Activated CD8-positive, alpha-beta memory T cell treated with anti-CD3 and anti-CD28 coated beads for 48 hours (primary cell): Measurements from ENCODE around the gene SPRING1.
"Not testable (repeated sequence)": the region's sequence is repeated elsewhere in the genome, so short reads cannot be mapped to it uniquely, and the experiment has no call there.

Experiments
- DNase-seq, 3 experiments: peaks; one replicate each; pipeline ENCODE4 v3.0.0-alpha.2; 2020; ENCODE audit warnings: low read depth in 2 of 3, low spot score in 2 of 3

SPRING1 gene

GRCh38 chr12:116742787-116743186 is 4.9 kb upstream of the SPRING1 start:
- not testable (repeated sequence) for DNase-seq

GRCh38 chr12:116739381-116739887 is 1.6 kb upstream of the SPRING1 start:
- DNase-seq, result no peak

GRCh38 chr12:116736962-116737773 is 701 bp downstream of the SPRING1 start:
- no peak for DNase-seq

GRCh38 chr12:116735951-116736599 is 1.8 kb downstream of the SPRING1 start:
- no peak for DNase-seq

- DNase-seq, result no peak
These were observed 2.8 kb downstream of the SPRING1 start for GRCh38 chr12:116735084-116735483.

- DNase-seq, result no peak
These were observed 3.6 kb downstream of the SPRING1 start for GRCh38 chr12:116734156-116734768.

- no peak for DNase-seq
These were observed 6.1 kb downstream of the SPRING1 start for GRCh38 chr12:116731801-116732200.

- no peak for DNase-seq
These were observed 10.0 kb downstream of the SPRING1 start for GRCh38 chr12:116727891-116728290.

- no peak for DNase-seq
These were observed 10.6 kb downstream of the SPRING1 start for GRCh38 chr12:116727261-116727660.

- DNase-seq, result no peak
These were observed 11.2 kb downstream of the SPRING1 start for GRCh38 chr12:116726694-116727093.

- no peak for DNase-seq
These were observed 15.6 kb downstream of the SPRING1 start for GRCh38 chr12:116722245-116722644.

GRCh38 chr12:116719731-116720528 is 17.9 kb downstream of the SPRING1 start:
- no peak for DNase-seq

GRCh38 chr12:116718655-116719454 is 19.0 kb downstream of the SPRING1 start:
- DNase-seq, result no peak

- DNase-seq, result no peak
These were observed 20.1 kb downstream of the SPRING1 start for GRCh38 chr12:116717466-116718437.

- DNase-seq, result no peak
These were observed 23.7 kb downstream of the SPRING1 start for GRCh38 chr12:116714175-116714574.

GRCh38 chr12:116713527-116713926 is 24.3 kb downstream of the SPRING1 start:
- no peak for DNase-seq

- no peak for DNase-seq
These were observed 25.2 kb downstream of the SPRING1 start for GRCh38 chr12:116712458-116713303.
